Heart left ventricle (tissue), 16 donors: ENCODE data around the gene NUDT3. TPM values are rescaled to one million over a fixed set of nuclear protein-coding genes. Genes with fewer than 3 reads are reported as not detected.

Source experiments
- ATAC-seq, 4 donors: fragments of 200-7000 bp; cut with Tn5 transposase; one replicate each; pipeline ENCODE4 v1.9.1; 2020 to 2022; ENCODE audit warnings: moderate library complexity in 4 of 4, mild to moderate bottlenecking in 3 of 4, moderate number of reproducible peaks in 1 of 4
- DNase-seq, 5 donors: peaks; one replicate each; pipeline ENCODE4 v3.0.0-alpha.2; 2020
- H3K27ac ChIP-seq, 12 donors: fragments of 200-600 bp; sonication (generic) in 4 of 12; one replicate each; pipeline versions ENCODE4 v1.5.0 to v1.8.0; 2016 to 2022; ENCODE audit warnings: mild to moderate bottlenecking in 2 of 12
- H3K27me3 ChIP-seq, 9 donors: fragments of 200-600 bp; sonication (generic) in 2 of 9; one replicate each; pipeline versions ENCODE4 v1.5.1 to v1.8.0; 2016 to 2022; ENCODE audit warnings: mild to moderate bottlenecking in 3 of 9
- H3K36me3 ChIP-seq, 9 donors: fragments of 200-600 bp; sonication (generic) in 2 of 9; one replicate each; pipeline versions ENCODE4 v1.5.0 to v1.8.0; 2018 to 2022; ENCODE audit warnings: mild to moderate bottlenecking in 2 of 9
- H3K4me1 ChIP-seq, 12 donors: fragments of 200-600 bp; sonication (generic) in 4 of 12; one replicate each; pipeline versions ENCODE4 v1.5.0 to v1.8.0; 2016 to 2022; ENCODE audit warnings: mild to moderate bottlenecking in 3 of 12
- H3K4me3 ChIP-seq, 12 donors: fragments of 200-600 bp; sonication (generic) in 4 of 12; one replicate each; pipeline versions ENCODE4 v1.5.0 to v1.8.0; 2017 to 2022; ENCODE audit warnings: mild to moderate bottlenecking in 9 of 12, moderate library complexity in 4 of 12
- H3K9me3 ChIP-seq, 12 donors: fragments of 200-600 bp; sonication (generic) in 4 of 12; one replicate each; pipeline versions ENCODE4 v1.5.0 to v1.8.0; 2016 to 2022; ENCODE audit warnings: mild to moderate bottlenecking in 1 of 12
- POLR2A ChIP-seq, 2 donors: fragments of 450-650 bp; IDR thresholded peaks; one replicate each; pipeline ENCODE4 v1.6.1; 2017; ENCODE audit warnings: antibody characterized with exemption in 2 of 2, mild to moderate bottlenecking in 2 of 2, moderate library complexity in 2 of 2
- WGBS, 4 donors: extraction: QIAGEN DNeasy Blood & Tissue Kit in 2 of 4; methylation state at CpG; one replicate each; pipeline versions ENCODE4 v1.1.5 to v1.1.7; 2013 to 2018; 5-methylcytosine and 5-hydroxymethylcytosine counted together
- intact Hi-C, 10 donors: fragments of 100-400 bp; cut with DNase I; formaldehyde crosslinking; loops; one replicate each; pipeline versions ENCODE4 v1.11.1 to v1.14.2; 2022
- polyA plus RNA-seq, 2 donors: library from polyadenylated mRNA; stranded (reverse); fragments of 200-250 nt; gene quantifications; one replicate each; pipeline ENCODE4 v1.2.3, GENCODE V29; 2013
- total RNA-seq, 9 donors: library from RNA; depleted of rRNA in 2 of 9; stranded (reverse); fragments of >200 nt in 2 of 9; fragmentation: NEBNext Ultra II Directional in 3 of 9; extraction: Animal tissue kit (Norgen Biotek cat#: 25700) in 3 of 9; gene quantifications; one replicate each; pipeline versions ENCODE4 v1.1.0 to v1.2.4, GENCODE V29; 2016 to 2023
- TF ChIP-seq, protein P1 (sequence below), 12 donors: fragments of 200-600 bp; sonication (generic) in 4 of 12; IDR thresholded peaks; one replicate each; pipeline versions ENCODE4 v1.5.0 to v1.8.0; 2018 to 2022; ENCODE audit warnings: antibody characterized with exemption in 12 of 12, mild to moderate bottlenecking in 5 of 12
- donor health status: ischemic (EF 13 %, LVEDD 7.1; RV severe dilation, severe dysfunction).
- donor health status: healthy with polysubstance abuse.
- donor health status: DM: no; HTN: yes; CAD: no.
- donor health status: DM: no; HTN: no; CAD: no.
- donor health status: ischemic (EF 25% LVEDD 6.9; RV normal size, moderate dysfunction).
- donor health status: ischemic (EF 25% LVEDD 5.7; RV mildly dilated, moderate dysfunction).
- donor health status: healthy.
- donor health status: DM: yes; HTN: yes; CAD: no.
- donor health status: ischemic (EF 35%, LVEDD 5.7; RV mildly dilated, moderate dysfunction).
- donor health status: nonischemic (EF 11% LVEDD 7.7; RV severe dilation, severe dysfunction).
- donor health status: DM: yes; HTN: yes; CAD: no.
- donor health status: PGD.
- donor health status: ischemic (EF 29% LVEDD 5.4; RV normal size, mild dysfunction).
- donor health status: nonischemic (EF 23%, LVEDD 6.1; RV moderate dilation, normal function).

The NUDT3 gene
- total and polyA plus RNA-seq, 11 donors: 15.9 to 68.4 (median 54.5) TPM

DNA sequence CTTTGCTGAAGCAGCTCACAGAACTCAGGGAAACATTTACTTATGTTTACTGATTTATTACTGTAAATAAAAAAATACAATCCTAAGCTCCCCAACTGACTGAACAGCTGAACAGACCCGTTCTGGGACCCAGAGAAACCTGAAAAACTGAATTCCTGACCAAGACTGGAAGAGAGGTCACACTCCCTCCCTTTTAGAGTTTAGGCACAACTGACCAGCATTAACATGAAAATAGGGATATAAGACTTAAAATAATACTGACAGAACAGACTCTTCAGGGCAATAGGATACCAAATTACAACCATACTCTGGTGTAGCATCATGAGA is 45.1 kb upstream of the NUDT3 start:
- no peaks in the 10 kb centered on the region for H3K27me3 ChIP-seq
- no peaks in the 10 kb centered on the region for H3K36me3 ChIP-seq
- ATAC-seq: no peak
- no peaks in the 10 kb centered on the region for H3K9me3 ChIP-seq
- WGBS, 4 donors: 58 to 86% (median 70%) methylated on average over 1 of the region's 1 CpG
- no peak overlapping the region for H3K27ac ChIP-seq
- intact Hi-C loops: no loop called here
- TF ChIP-seq, protein P1, sequence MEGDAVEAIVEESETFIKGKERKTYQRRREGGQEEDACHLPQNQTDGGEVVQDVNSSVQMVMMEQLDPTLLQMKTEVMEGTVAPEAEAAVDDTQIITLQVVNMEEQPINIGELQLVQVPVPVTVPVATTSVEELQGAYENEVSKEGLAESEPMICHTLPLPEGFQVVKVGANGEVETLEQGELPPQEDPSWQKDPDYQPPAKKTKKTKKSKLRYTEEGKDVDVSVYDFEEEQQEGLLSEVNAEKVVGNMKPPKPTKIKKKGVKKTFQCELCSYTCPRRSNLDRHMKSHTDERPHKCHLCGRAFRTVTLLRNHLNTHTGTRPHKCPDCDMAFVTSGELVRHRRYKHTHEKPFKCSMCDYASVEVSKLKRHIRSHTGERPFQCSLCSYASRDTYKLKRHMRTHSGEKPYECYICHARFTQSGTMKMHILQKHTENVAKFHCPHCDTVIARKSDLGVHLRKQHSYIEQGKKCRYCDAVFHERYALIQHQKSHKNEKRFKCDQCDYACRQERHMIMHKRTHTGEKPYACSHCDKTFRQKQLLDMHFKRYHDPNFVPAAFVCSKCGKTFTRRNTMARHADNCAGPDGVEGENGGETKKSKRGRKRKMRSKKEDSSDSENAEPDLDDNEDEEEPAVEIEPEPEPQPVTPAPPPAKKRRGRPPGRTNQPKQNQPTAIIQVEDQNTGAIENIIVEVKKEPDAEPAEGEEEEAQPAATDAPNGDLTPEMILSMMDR (IDR thresholded peaks at IDR 0.05): no peak
- TF ChIP-seq POLR2A (IDR thresholded peaks at IDR 0.05): no peak
- H3K4me1 ChIP-seq: no peaks in the 10 kb centered on the region
- DNase-seq: no peak
- no peak overlapping the region for H3K4me3 ChIP-seq

DNA sequence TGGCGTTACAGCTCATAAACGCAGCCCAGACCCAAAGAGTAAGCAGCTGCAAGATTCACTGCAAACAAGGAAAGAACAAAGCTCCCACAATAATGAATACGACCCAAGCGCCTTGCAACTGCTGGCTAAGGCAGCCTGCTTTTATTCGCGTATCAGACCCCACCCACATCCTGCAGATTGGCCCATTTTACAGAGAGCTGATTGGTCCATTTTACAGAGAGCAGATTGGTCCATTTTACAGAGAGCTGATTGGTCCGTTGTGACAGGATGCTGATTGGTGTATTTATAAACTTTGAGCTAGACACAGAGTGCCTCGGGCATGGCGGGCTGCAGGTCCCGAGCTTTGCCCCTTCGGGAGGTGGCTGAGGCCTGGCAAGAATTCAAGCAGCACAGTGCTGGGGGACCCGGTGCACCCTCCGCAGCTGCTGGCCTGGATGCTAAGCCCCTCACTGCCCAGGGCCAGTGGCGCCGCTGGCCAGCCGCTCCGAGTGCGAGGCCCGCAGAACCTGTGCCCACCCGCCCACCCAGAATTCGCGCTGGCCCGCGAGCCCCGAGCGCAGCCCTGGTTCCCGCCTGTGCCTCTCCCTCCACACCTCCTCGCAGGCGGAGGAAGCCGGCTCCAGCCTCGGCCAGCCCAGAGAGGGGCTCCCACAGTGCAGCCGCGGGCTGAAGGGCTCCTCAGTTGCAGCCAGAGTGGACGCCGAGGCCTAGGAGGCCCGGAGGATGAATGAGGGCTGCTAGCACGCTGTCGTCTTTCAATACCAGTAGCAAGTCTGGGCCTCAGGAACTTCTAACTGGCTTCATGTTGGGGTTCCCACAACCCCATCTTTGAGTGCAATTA is 44.6 kb upstream of the NUDT3 start:
- Histone ChIP-seq H3K4me1 (no peaks in the 10 kb centered on the region), H3K4me3 (no peak overlapping the region), H3K27ac (no peak overlapping the region), H3K9me3 (no peaks in the 10 kb centered on the region), H3K27me3 (no peaks in the 10 kb centered on the region), H3K36me3 (no peaks in the 10 kb centered on the region)
- no peak for ATAC-seq
- intact Hi-C loops: no loop called here
- WGBS, 4 donors: 90 to 96% (median 93%) methylated on average over 11 to 38 of the region's 38 CpGs
- TF ChIP-seq POLR2A (IDR thresholded peaks at IDR 0.05): no peak
- TF ChIP-seq, protein P1 (IDR thresholded peaks at IDR 0.05): no peak
- DNase-seq: no peak

DNA sequence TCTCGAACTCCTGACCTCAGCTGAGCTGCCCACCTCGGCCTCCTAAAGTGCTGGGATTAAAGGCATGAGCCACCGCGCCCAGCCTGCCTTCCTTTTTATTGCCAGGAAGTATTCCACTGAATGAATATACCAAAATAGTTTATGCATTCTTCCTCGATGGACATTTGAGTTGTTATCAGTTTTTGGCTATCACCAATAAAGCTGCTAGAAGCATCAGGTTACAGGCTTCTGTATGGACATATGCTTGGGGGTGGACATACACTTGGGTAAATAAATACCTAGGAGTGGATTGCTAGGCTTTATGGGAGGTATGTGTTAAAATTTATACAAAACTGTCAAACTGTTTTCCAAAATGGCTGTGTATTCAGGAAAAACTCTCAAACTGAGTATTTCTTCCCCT is 43.4 kb upstream of the NUDT3 start:
- H3K4me1 ChIP-seq: no peaks in the 10 kb centered on the region
- no peaks in the 10 kb centered on the region for H3K27me3 ChIP-seq
- intact Hi-C loops: no loop called here
- no peak for DNase-seq
- no peak overlapping the region for H3K27ac ChIP-seq
- TF ChIP-seq POLR2A (IDR thresholded peaks at IDR 0.05): no peak
- TF ChIP-seq, protein P1 (IDR thresholded peaks at IDR 0.05): no peak
- no peak overlapping the region for H3K4me3 ChIP-seq
- no peak for ATAC-seq
- 65 to 70% (median 67%) methylated on average over 5 of the region's 5 CpGs for WGBS, 4 donors
- H3K36me3 ChIP-seq: no peaks in the 10 kb centered on the region
- H3K9me3 ChIP-seq: no peaks in the 10 kb centered on the region

DNA sequence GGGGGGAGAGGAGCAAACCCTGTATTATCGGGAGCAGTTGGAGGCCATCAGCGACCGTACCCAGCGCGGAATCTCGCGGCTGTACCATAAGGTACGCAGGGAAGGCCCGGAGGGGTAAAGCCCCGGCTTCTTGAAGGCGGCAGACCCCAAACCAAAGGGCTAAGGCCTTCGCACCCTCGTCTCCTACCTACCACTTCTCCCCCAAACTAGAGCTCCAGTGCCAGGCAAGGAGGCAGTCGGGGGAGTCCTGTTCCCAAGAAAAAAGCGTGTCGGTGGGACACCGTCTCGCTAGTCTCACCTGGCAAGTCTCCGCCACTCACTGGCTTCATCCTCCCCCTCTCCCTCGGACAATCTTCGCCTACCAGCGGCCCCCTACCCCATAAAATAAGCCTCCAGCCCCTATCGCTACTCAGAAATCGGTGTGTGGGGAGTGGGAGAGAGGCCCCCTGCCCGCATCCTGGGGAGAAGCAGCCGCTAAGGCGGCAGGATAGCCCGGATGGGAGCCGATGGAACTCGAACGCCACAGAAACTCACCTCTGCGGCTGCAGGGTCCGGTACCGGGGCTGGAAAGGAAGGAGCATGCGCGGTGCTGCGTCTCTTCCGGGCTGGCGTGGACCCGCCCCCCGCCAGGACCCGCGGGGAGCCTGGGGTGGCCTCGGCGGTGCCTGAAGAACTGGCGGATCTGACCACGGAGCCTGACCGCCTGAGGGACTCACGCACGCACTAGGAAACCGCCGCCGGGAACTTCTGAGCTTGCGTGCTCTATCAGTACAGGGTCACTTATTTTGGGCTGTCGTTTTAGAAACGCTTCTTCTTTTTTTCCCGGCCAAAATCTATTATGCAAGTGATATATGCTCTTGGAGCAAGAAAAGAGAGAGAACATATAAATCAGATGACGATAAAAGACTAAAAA is 33.3 kb upstream of the NUDT3 start, which contains the start of gene RPS10:
Gene RPS10, minus strand, starts transcription at position 572 of the 913 bp plus-strand sequence. CDS start 848 bp downstream, outside the sequence.
- Histone ChIP-seq H3K36me3 (peaks cover 0 to 44% (median 41%) of the 10 kb centered on the region in 9 donors), H3K27ac (peak within 1 kb of the TSS; percentile 25 to 88 (median 85)), H3K9me3 (peaks cover 0 to 3% (median 0%) of the 10 kb centered on the region in 12 donors), H3K27me3 (no peaks in the 10 kb centered on the region), H3K4me3 (peak within 1 kb of the TSS; percentile 61 to 93 (median 86)), H3K4me1 (peaks cover 0 to 30% (median 11%) of the 10 kb centered on the region in 12 donors)
- ATAC-seq (peak; percentile 98 to 99 (median 99)), DNase-seq (peak; percentile 93 to 97 (median 95))
- intact Hi-C loops: loop anchor here in 1 of 10 donors (1.0 kb wide), 1 partner anchor 34 kb away; no protein-coding TSS in a partner anchor
- peak; percentile 70 to 89 for TF ChIP-seq POLR2A (IDR thresholded peaks at IDR 0.05)
- TF ChIP-seq, protein P1 (IDR thresholded peaks at IDR 0.05): peak in 2 of 12 donors; percentile 13 to 17
- 0 to 1% (median 0%) methylated on average over 37 to 58 of the region's 58 CpGs for WGBS, 4 donors
